ENCODE results near the gene INSR.

DNA sequence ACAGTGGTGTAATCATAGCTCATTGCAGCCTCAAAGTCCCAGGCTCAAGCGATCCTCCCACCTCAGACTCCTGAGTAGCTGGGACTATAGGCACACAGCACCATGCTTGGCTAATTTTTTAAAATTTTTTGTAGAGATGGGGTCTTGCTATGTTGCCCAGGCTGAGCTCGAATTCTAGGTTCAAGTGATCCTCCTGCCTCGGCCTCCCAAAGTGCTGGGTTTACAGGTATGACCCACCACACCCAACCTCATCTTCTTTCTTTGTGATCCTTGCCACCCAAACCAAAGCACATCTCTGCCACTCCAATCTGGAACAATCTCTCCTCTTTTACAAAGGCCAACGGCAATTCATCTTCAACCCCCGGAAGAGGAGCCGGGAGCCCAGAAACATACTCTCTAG lies 38.6 kb downstream of the INSR start:
- TF ChIP-seq MYC (IDR thresholded peaks at IDR 0.05; ENCODE audit: borderline replicate concordance, low read length) = no peak
- TF ChIP-seq EHMT2 (IDR thresholded peaks at IDR 0.05; ENCODE audit: low read depth) = no peak

Data from A549 (cell line).